ENCODE results near the gene RAD51B. TPM values are rescaled to one million over a fixed set of nuclear protein-coding genes. Genes with fewer than 3 reads are reported as not detected.

RAD51B gene
- total RNA-seq, 2 donors from 2014 or later = 22.8 to 33.8 TPM

GRCh38 chr14:68607867-68608573 lies 788.4 kb downstream of the RAD51B start:
- no peak overlapping the region for H3K9ac ChIP-seq (ENCODE audit: extremely low read depth, low read length, poor library complexity, severe bottlenecking)
- TF ChIP-seq CTCF (conservative IDR thresholded peaks at IDR 0.05) = no peak
- H3K27ac Mint-ChIP-seq = peak overlapping the region; percentile 77

GRCh38 chr14:68608574-68608962 lies 789.0 kb downstream of the RAD51B start:
- no peak overlapping the region for H3K9ac ChIP-seq (ENCODE audit: extremely low read depth, low read length, poor library complexity, severe bottlenecking)
- Mint-ChIP-seq H3K4me1 (peaks cover 22% of the 10 kb centered on the region), H3K4me3 (no peak overlapping the region), H3K27me3 (ENCODE audit: insufficient read depth) (no peaks in the 10 kb centered on the region), H3K9me3 (peaks cover 4% of the 10 kb centered on the region), H3K36me3 (ENCODE audit: low read depth) (peaks cover 1% of the 10 kb centered on the region), H3K27ac (no peak overlapping the region)
- H3K27me3 ChIP-seq (ENCODE audit: control insufficient read depth, insufficient read depth, low read length, poor library complexity, severe bottlenecking) = no peaks in the 10 kb centered on the region
- TF ChIP-seq CTCF (conservative IDR thresholded peaks at IDR 0.05) = no peak
- no peak overlapping the region for H3K4me3 ChIP-seq (ENCODE audit: low read length)
- H3K36me3 ChIP-seq (ENCODE audit: control insufficient read depth, insufficient read depth, low read length) = no peaks in the 10 kb centered on the region
- H3K9me3 ChIP-seq (ENCODE audit: control insufficient read depth, low read length) = no peaks in the 10 kb centered on the region
- DNase-seq = no peak
- 88 to 94% methylated on average over 3 to 4 of the region's 4 CpGs for WGBS, 2 experiments (ENCODE audit: insufficient coverage in 1 of 2, insufficient read length in 1 of 2)
- no peak overlapping the region for H3K27ac ChIP-seq (ENCODE audit: low read depth, low read length)
- H3K4me1 ChIP-seq (ENCODE audit: control insufficient read depth, insufficient read depth, low read length) = no peaks in the 10 kb centered on the region

More at GRCh38 chr14:68607867-68608573, 788.4 kb downstream of the RAD51B start:
- no peaks in the 10 kb centered on the region for H3K27me3 ChIP-seq (ENCODE audit: control insufficient read depth, insufficient read depth, low read length, poor library complexity, severe bottlenecking)
- no peaks in the 10 kb centered on the region for H3K9me3 ChIP-seq (ENCODE audit: control insufficient read depth, low read length)
- no peaks in the 10 kb centered on the region for H3K4me1 ChIP-seq (ENCODE audit: control insufficient read depth, insufficient read depth, low read length)
- peak overlapping the region; percentile 47 for H3K27ac ChIP-seq (ENCODE audit: low read depth, low read length)
- Mint-ChIP-seq H3K36me3 (ENCODE audit: low read depth) (peaks cover 1% of the 10 kb centered on the region), H3K4me1 (peaks cover 22% of the 10 kb centered on the region), H3K4me3 (no peak overlapping the region), H3K9me3 (peaks cover 4% of the 10 kb centered on the region), H3K27me3 (ENCODE audit: insufficient read depth) (no peaks in the 10 kb centered on the region)
- no peak overlapping the region for H3K4me3 ChIP-seq (ENCODE audit: low read length)
- H3K36me3 ChIP-seq (ENCODE audit: control insufficient read depth, insufficient read depth, low read length) = no peaks in the 10 kb centered on the region
- 87% methylated on average over 9 to 14 of the region's 14 CpGs for WGBS, 2 experiments (ENCODE audit: insufficient coverage in 1 of 2, insufficient read length in 1 of 2)
- peak; percentile 50 for DNase-seq

- no peaks in the 10 kb centered on the region for H3K27me3 ChIP-seq (ENCODE audit: control insufficient read depth, insufficient read depth, low read length, poor library complexity, severe bottlenecking)
- 93 to 100% methylated on average over 3 to 7 of the region's 7 CpGs for WGBS, 2 experiments (ENCODE audit: insufficient coverage in 1 of 2, insufficient read length in 1 of 2)
- no peak overlapping the region for H3K4me3 ChIP-seq (ENCODE audit: low read length)
- no peak overlapping the region for H3K27ac Mint-ChIP-seq
- H3K36me3 ChIP-seq (ENCODE audit: control insufficient read depth, insufficient read depth, low read length) = no peaks in the 10 kb centered on the region
- no peaks in the 10 kb centered on the region for H3K4me1 ChIP-seq (ENCODE audit: control insufficient read depth, insufficient read depth, low read length)
- no peaks in the 10 kb centered on the region for H3K27me3 Mint-ChIP-seq (ENCODE audit: insufficient read depth)
- no peak overlapping the region for H3K4me3 Mint-ChIP-seq
- DNase-seq = peak; percentile 46
- peaks cover 8% of the 10 kb centered on the region for H3K9me3 Mint-ChIP-seq
- H3K9ac ChIP-seq (ENCODE audit: extremely low read depth, low read length, poor library complexity, severe bottlenecking) = no peak overlapping the region
- no peak overlapping the region for H3K27ac ChIP-seq (ENCODE audit: low read depth, low read length)
- H3K4me1 Mint-ChIP-seq = peaks cover 22% of the 10 kb centered on the region
- peaks cover 4% of the 10 kb centered on the region for H3K9me3 ChIP-seq (ENCODE audit: control insufficient read depth, low read length)
- TF ChIP-seq CTCF (conservative IDR thresholded peaks at IDR 0.05) = peak; percentile 25
- H3K36me3 Mint-ChIP-seq (ENCODE audit: low read depth) = peaks cover 1% of the 10 kb centered on the region
Observed at GRCh38 chr14:68609012-68609411, 789.4 kb downstream of the RAD51B start.

Data from endodermal cell (in vitro differentiated cells).